ENCODE measurements around the gene COL9A3. TPM values are rescaled to one million over a fixed set of nuclear protein-coding genes. Genes with fewer than 3 reads are reported as not detected.

Gene COL9A3
- total and polyA plus RNA-seq, 12 donors = 0.45 to 15.2 (median 2.3) TPM

DNA sequence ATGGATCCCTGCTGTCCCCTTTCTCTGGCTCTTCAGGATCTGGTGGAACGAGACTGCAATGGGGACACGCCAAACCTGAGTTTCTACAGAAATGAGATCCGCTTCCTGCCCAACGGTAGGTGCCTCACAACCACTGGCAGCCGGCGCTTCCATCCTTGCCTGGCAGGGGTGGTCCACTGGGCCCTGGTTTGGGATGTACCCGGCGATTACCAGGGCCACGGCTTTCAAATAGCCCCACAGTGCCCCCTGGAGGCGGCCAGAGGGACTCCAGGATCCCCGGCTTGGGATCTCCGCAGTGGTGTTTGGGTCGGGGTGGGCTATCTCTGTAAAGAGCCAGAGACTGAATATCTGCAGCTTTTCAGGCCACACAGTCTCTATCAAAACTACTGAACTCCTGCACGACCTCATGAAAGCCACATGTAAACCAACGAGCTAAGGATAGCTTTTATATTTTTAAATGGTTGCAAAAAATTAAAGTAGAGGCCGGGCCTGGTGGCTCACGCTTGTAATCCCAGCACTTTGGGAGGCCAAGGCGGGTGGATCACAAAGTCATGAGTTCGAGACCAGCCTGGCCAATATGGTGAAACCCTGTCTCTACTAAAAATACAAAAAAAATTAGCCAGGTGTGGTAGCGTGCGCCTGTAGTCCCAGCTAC lies 8.5 kb upstream of the COL9A3 start:
- H3K27me3 ChIP-seq = no peaks in the 10 kb centered on the region
- peak; percentile 66 to 75 for DNase-seq
- H3K4me1 ChIP-seq = peaks cover 11 to 47% (median 39%) of the 10 kb centered on the region in 9 donors
- no peaks in the 10 kb centered on the region for H3K9me3 ChIP-seq
- intact Hi-C loops (cut with DNase I) = loop anchor here in 9 of 10 donors (1.0 to 10.0 kb wide), 5 partner anchors 140 to 306 kb away; no protein-coding TSS in a partner anchor
- TF ChIP-seq, protein P1, sequence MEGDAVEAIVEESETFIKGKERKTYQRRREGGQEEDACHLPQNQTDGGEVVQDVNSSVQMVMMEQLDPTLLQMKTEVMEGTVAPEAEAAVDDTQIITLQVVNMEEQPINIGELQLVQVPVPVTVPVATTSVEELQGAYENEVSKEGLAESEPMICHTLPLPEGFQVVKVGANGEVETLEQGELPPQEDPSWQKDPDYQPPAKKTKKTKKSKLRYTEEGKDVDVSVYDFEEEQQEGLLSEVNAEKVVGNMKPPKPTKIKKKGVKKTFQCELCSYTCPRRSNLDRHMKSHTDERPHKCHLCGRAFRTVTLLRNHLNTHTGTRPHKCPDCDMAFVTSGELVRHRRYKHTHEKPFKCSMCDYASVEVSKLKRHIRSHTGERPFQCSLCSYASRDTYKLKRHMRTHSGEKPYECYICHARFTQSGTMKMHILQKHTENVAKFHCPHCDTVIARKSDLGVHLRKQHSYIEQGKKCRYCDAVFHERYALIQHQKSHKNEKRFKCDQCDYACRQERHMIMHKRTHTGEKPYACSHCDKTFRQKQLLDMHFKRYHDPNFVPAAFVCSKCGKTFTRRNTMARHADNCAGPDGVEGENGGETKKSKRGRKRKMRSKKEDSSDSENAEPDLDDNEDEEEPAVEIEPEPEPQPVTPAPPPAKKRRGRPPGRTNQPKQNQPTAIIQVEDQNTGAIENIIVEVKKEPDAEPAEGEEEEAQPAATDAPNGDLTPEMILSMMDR (IDR thresholded peaks at IDR 0.05) = peak; percentile 92 to 97 (median 95)
- H3K36me3 ChIP-seq = peaks cover 4 to 69% (median 47%) of the 10 kb centered on the region in 9 donors
- WGBS, 2 donors = 45 to 49% methylated on average over 21 of the region's 21 CpGs
- ATAC-seq = peak in 7 of 8 donors; percentile 36 to 68 (median 48)
- H3K27ac ChIP-seq = no peak overlapping the region
- no peak overlapping the region for H3K4me3 ChIP-seq

DNA sequence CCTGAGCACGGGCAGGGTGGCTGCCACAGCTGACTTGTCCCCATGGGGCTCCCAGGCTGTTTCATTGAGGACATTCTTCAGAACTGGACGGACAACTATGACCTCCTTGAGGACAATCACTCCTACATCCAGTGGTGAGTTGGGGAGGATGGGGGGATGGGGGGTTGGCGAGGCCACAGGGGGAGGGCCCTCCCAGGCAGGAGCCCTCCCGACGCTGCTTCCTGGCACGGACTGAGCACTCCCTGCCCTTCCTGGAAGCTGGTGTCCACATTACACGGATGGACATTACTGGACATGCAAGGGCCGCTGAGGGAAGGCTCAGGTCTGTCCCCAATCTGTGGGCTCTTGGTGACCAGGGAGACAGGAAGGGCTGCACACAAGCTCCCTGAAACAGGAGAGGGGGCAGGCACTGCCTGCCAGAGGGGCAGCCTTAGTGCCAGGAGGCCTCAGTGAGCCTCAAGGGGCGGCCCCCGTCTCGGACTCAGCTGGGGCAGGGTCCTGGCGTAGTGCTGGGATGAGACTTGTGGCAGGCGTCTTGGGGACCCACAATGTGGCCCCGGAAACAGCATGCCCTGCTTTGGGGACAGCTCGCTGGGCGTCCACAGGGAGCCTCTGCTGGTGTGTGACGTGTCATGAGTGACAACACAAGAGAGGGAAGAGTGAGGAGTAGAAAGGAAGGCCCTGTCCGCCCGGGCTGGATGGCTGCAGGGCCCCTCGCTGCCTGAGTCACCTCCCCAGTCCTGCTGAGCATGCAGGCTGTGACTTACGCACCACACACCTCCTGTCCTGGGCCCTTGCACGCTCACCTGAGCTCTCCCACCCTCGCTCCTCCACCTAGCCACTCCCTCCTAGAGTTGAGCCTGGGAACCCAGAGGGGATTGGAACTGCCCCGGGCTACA lies 7.1 kb upstream of the COL9A3 start:
- H3K9me3 ChIP-seq = no peaks in the 10 kb centered on the region
- ATAC-seq = no peak
- peaks cover 9 to 39% (median 31%) of the 10 kb centered on the region in 9 donors for H3K4me1 ChIP-seq
- TF ChIP-seq, protein P1 (IDR thresholded peaks at IDR 0.05) = no peak
- no peak overlapping the region for H3K27ac ChIP-seq
- intact Hi-C loops (cut with DNase I) = loop anchor here in 8 of 10 donors (2.0 to 10.0 kb wide), 4 partner anchors 141 to 307 kb away; no protein-coding TSS in a partner anchor
- peaks cover 4 to 78% (median 47%) of the 10 kb centered on the region in 9 donors for H3K36me3 ChIP-seq
- no peak for DNase-seq
- WGBS, 2 donors = 90 to 91% methylated on average over 24 of the region's 24 CpGs
- no peak overlapping the region for H3K4me3 ChIP-seq
- H3K27me3 ChIP-seq = peaks cover 0 to 9% (median 1%) of the 10 kb centered on the region in 7 donors

DNA sequence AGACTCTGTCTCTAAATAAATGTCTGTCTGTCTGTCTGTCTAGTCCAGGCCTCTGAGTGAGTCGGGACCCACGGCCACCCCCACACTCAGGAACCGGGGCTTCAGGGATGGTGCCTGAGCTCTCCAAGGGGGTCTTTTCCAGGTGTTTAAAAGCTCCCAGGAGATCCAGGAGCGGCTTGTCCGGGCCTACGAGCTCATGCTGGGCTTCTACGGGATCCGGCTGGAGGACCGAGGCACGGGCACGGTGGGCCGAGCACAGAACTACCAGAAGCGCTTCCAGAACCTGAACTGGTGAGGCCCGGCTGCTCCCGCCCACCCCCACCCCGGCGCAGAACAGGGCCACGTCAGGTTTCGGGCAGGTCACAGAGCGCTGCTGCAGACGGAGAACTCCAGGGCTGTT lies 5.5 kb upstream of the COL9A3 start:
- Histone ChIP-seq H3K4me3 (no peak overlapping the region), H3K27ac (no peak overlapping the region), H3K36me3 (peaks cover 4 to 78% (median 47%) of the 10 kb centered on the region in 9 donors), H3K27me3 (peaks cover 9 to 24% (median 17%) of the 10 kb centered on the region in 7 donors), H3K9me3 (no peaks in the 10 kb centered on the region), H3K4me1 (peaks cover 5 to 45% (median 35%) of the 10 kb centered on the region in 9 donors)
- DNase-seq = no peak
- intact Hi-C loops (cut with DNase I) = no loop called here
- no peak for ATAC-seq
- WGBS, 2 donors = 95% methylated on average over 21 of the region's 21 CpGs
- TF ChIP-seq, protein P1 (IDR thresholded peaks at IDR 0.05) = no peak

DNA sequence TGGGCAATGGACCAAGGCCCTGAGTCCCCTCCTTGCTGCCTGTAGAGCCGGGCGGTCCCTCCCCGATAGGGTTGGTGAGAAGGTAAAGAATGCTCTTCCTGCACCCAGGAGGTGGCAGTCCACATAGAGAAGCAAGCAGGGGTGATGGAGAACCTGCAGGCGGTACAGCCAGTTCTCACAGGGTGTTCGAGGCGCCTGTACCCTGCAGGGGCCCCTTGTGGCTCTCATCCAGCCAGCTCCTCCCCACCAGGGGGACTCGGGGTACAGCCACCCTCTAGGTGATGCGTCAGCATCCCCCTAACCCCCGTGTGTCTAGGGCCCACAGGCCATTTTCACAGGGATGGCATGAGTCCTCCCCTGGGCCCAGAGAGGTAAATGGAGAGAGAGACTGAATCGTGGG lies 5.1 kb upstream of the COL9A3 start:
- H3K27ac ChIP-seq = no peak overlapping the region
- TF ChIP-seq, protein P1 (IDR thresholded peaks at IDR 0.05) = no peak
- ATAC-seq (no peak), DNase-seq (no peak)
- peaks cover 11 to 28% (median 21%) of the 10 kb centered on the region in 7 donors for H3K27me3 ChIP-seq
- intact Hi-C loops (cut with DNase I) = no loop called here
- 90 to 92% methylated on average over 10 of the region's 10 CpGs for WGBS, 2 donors
- peaks cover 7 to 44% (median 35%) of the 10 kb centered on the region in 9 donors for H3K4me1 ChIP-seq
- H3K9me3 ChIP-seq = no peaks in the 10 kb centered on the region
- H3K4me3 ChIP-seq = no peak overlapping the region
- peaks cover 4 to 76% (median 47%) of the 10 kb centered on the region in 9 donors for H3K36me3 ChIP-seq

Data from heart right ventricle (tissue), 16 donors.